AG10803 (cell line): ENCODE data around the gene KMT2C.
"Not testable (repeated sequence)": the region's sequence is repeated elsewhere in the genome, so short reads cannot be mapped to it uniquely, and the experiment has no call there.

Source experiments
- DNase-seq: peaks from one replicate; pipeline ENCODE4 v3.0.0; 2010; ENCODE audit warnings: low read depth
- H3K4me3 ChIP-seq: 2 replicates; pipeline ENCODE4 v1.5.1; 2011; ENCODE audit warnings: mild to moderate bottlenecking, low read length, control low read depth
- TF ChIP-seq, protein P1 (sequence below): conservative IDR thresholded peaks from 2 replicates; pipeline ENCODE4 v1.5.1; 2011; ENCODE audit warnings: mild to moderate bottlenecking, low read length, control low read depth, inconsistent platforms

KMT2C gene

DNA sequence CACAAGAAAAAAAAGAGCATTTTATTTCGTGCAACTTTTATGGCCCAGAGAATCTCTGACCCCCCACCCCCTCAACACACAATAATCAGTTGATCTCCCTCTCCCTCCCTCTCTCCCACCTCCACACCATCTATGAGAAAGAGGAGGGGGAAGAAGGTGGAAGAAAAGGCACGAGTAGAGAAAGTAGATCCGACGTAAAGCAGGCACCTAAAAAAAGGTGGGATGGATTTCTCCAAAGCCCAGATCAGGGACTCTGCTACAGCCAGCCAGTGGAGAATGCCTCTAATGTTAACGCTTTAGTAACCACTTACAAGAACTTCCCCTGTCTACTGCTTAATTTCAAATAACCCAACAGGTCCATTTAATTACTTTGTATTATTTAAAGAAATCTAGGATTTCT, 24.4 kb downstream of the KMT2C start:
- H3K4me3 ChIP-seq: no peak overlapping the region
- TF ChIP-seq, protein P1, sequence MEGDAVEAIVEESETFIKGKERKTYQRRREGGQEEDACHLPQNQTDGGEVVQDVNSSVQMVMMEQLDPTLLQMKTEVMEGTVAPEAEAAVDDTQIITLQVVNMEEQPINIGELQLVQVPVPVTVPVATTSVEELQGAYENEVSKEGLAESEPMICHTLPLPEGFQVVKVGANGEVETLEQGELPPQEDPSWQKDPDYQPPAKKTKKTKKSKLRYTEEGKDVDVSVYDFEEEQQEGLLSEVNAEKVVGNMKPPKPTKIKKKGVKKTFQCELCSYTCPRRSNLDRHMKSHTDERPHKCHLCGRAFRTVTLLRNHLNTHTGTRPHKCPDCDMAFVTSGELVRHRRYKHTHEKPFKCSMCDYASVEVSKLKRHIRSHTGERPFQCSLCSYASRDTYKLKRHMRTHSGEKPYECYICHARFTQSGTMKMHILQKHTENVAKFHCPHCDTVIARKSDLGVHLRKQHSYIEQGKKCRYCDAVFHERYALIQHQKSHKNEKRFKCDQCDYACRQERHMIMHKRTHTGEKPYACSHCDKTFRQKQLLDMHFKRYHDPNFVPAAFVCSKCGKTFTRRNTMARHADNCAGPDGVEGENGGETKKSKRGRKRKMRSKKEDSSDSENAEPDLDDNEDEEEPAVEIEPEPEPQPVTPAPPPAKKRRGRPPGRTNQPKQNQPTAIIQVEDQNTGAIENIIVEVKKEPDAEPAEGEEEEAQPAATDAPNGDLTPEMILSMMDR: no peak
- DNase-seq: no peak

GRCh38 chr7:152406491-152406890, 29.3 kb downstream of the KMT2C start:
- TF ChIP-seq, protein P1: no peak
- no peak overlapping the region for H3K4me3 ChIP-seq
- no peak for DNase-seq

- not testable (repeated sequence) for DNase-seq, H3K4me3 ChIP-seq
These were observed 29.8 kb downstream of the KMT2C start for GRCh38 chr7:152406030-152406429.

- DNase-seq: no peak
- no peak overlapping the region for H3K4me3 ChIP-seq
- TF ChIP-seq, protein P1: no peak
These were observed 32.1 kb downstream of the KMT2C start for GRCh38 chr7:152403726-152404125.

- peak; percentile 29 for DNase-seq
- no peak overlapping the region for H3K4me3 ChIP-seq
- TF ChIP-seq, protein P1: no peak
These were observed 33.2 kb downstream of the KMT2C start for GRCh38 chr7:152402384-152403250.

- H3K4me3 ChIP-seq: no peak overlapping the region
- no peak for DNase-seq
- TF ChIP-seq, protein P1: no peak
These were observed 36.5 kb downstream of the KMT2C start for GRCh38 chr7:152399344-152399743.

DNA sequence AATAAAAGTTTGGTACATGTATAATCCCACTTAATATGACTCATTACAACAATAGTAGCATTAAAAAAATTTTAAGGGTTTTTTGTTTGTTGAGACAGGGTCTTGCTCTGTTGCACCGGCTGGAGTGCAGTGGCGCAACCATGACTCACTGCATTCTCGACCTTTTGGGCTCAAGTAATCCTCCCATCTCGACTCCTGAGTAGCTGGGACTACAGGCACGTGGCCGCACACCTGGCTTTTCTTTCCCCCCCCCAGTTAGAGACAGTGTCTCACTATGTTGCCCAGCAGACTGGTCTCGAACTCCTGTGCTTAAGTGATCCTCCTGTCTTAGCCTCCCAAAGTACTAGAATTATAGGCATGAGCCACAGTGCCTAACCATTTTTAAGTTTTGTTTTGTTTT, 40.7 kb downstream of the KMT2C start:
- no peak overlapping the region for H3K4me3 ChIP-seq
- DNase-seq: no peak
- TF ChIP-seq, protein P1: no peak
